K562 (cell line): ENCODE results near the gene MSH3. TPM values are rescaled to one million over a fixed set of nuclear protein-coding genes. Genes with fewer than 3 reads are reported as not detected.

Experiments
- BRD4 ChIP-seq: fragments of 200-600 bp; sonication (generic); IDR thresholded peaks from 2 replicates; pipeline ENCODE4 v1.6.1; 2017; ENCODE audit warnings: inconsistent platforms
- CHD2 ChIP-seq: IDR thresholded peaks from 2 replicates; pipeline ENCODE4 v1.6.1; 2011; ENCODE audit warnings: low read depth, low read length
- FOXM1 ChIP-seq, 2 experiments: fragments of 450-650 bp in 1 of 2; sonication (generic) in 1 of 2; formaldehyde crosslinking in 1 of 2; IDR thresholded peaks; 2 replicates each; pipeline versions ENCODE4 v1.6.1 to v1.9.0; 2017 to 2022; ENCODE audit warnings: low read depth in 2 of 2, mild to moderate bottlenecking in 2 of 2, missing genetic modification reagents in 1 of 2, moderate library complexity in 1 of 2
- GATAD2B ChIP-seq: fragments of 450-650 bp; IDR thresholded peaks from 2 replicates; pipeline ENCODE4 v1.6.1; 2017; ENCODE audit warnings: mild to moderate bottlenecking, borderline replicate concordance
- LCOR ChIP-seq: sonication (generic); formaldehyde crosslinking; IDR thresholded peaks from 2 replicates; pipeline ENCODE4 v1.8.0; 2022; ENCODE audit warnings: mild to moderate bottlenecking, missing genetic modification reagents
- NELFE ChIP-seq: IDR thresholded peaks from 2 replicates; pipeline ENCODE4 v1.6.1; 2011; ENCODE audit warnings: mild to moderate bottlenecking; ENCODE audit not compliant: insufficient read depth, insufficient read length
- SAFB2 ChIP-seq: fragments of 200-400 bp; formaldehyde crosslinking; IDR thresholded peaks from 2 replicates; pipeline ENCODE4 v1.6.1; 2018; ENCODE audit warnings: borderline replicate concordance, low read length, low read depth, moderate library complexity; ENCODE audit not compliant: severe bottlenecking
- SIX5 ChIP-seq, 2 experiments: IDR thresholded peaks; 2 replicates each; pipeline ENCODE4 v1.6.1; 2011; ENCODE audit warnings: low read length in 2 of 2, borderline replicate concordance in 1 of 2, low read depth in 1 of 2, mild to moderate bottlenecking in 1 of 2, moderate library complexity in 1 of 2; ENCODE audit not compliant: insufficient read depth in 1 of 2
- SMAD1 ChIP-seq: fragments of 150-350 bp; IDR thresholded peaks from 2 replicates; pipeline ENCODE4 v1.6.1; 2014; ENCODE audit warnings: low read length, low read depth; ENCODE audit not compliant: partially characterized antibody
- SRSF7 ChIP-seq: fragments of 200-400 bp; formaldehyde crosslinking; optimal IDR thresholded peaks from 2 replicates; pipeline ENCODE3; 2017; ENCODE audit warnings: mild to moderate bottlenecking, low read depth, low read length
- XRCC3 ChIP-seq: fragments of 450-650 bp; IDR thresholded peaks from 2 replicates; pipeline ENCODE4 v1.6.1; 2017; ENCODE audit warnings: mild to moderate bottlenecking, moderate library complexity
- ZNF395 ChIP-seq: fragments of 200-800 bp; sonication (Bioruptor generic); IDR thresholded peaks from 2 replicates; pipeline ENCODE4 v1.6.1; 2017; ENCODE audit warnings: missing genetic modification characterization, missing compliant biosample characterization
- ZNF785 ChIP-seq: fragments of 250-450 bp; sonication (Bioruptor Pico); IDR thresholded peaks from 2 replicates; pipeline ENCODE4 v1.4.0; 2020; ENCODE audit warnings: mild to moderate bottlenecking
- polyA plus RNA-seq, 8 experiments: library from polyadenylated mRNA; depleted of rRNA in 4 of 8; stranded (reverse) in 5 of 8; unstranded in 3 of 8; fragments of >200 nt; fragmentation: Nextera tagmentation in 2 of 8; fragmentation: Illumina TruSeq in 1 of 8; extraction: Ambion mirVana in 2 of 8; extraction: Trizol in 1 of 8; gene quantifications; 2 replicates each; pipeline versions ENCODE4 v1.2.1 to v1.2.3, GENCODE V29; 2011 to 2014; ENCODE audit warnings: inconsistent platforms in 1 of 8, missing spikeins in 1 of 8
- total RNA-seq, 7 experiments: library from RNA; depleted of rRNA in 6 of 7; stranded (reverse); fragments of >200 nt in 6 of 7; fragmentation: Illumina TruSeq in 2 of 7; extraction: Trizol in 2 of 7; gene quantifications; 2 replicates each; pipeline versions ENCODE4 v1.2.1 to v1.2.3, GENCODE V29; 2011 to 2021; ENCODE audit warnings: low replicate concordance in 1 of 7
- TF ChIP-seq, protein P1 (sequence below): sonication (generic); formaldehyde crosslinking; IDR thresholded peaks from 2 replicates; pipeline ENCODE4 v1.8.0; 2022; ENCODE audit warnings: missing genetic modification reagents, mild to moderate bottlenecking, moderate library complexity, borderline replicate concordance
- TF ChIP-seq, protein P2 (sequence below): fragments of 250-450 bp; sonication (Bioruptor Pico); IDR thresholded peaks from 2 replicates; pipeline ENCODE4 v1.8.0; 2022; ENCODE audit warnings: inconsistent platforms
- TF ChIP-seq, protein P3 (sequence below): fragments of 450-650 bp; formaldehyde crosslinking; IDR thresholded peaks from 2 replicates; pipeline ENCODE4 v1.4.0; 2022; ENCODE audit warnings: mild to moderate bottlenecking, moderate library complexity
- TF ChIP-seq, protein P4 (sequence below): fragments of 250-450 bp; sonication (Bioruptor Pico); IDR thresholded peaks from 2 replicates; pipeline ENCODE4 v1.4.0; 2020

Gene MSH3
- total and polyA plus RNA-seq, 9 of the 15 experiments (the other 6 are each of a cell fraction or from before 2014, with no cell fraction given): 3.9 to 17.2 (median 13.2) TPM

DNA sequence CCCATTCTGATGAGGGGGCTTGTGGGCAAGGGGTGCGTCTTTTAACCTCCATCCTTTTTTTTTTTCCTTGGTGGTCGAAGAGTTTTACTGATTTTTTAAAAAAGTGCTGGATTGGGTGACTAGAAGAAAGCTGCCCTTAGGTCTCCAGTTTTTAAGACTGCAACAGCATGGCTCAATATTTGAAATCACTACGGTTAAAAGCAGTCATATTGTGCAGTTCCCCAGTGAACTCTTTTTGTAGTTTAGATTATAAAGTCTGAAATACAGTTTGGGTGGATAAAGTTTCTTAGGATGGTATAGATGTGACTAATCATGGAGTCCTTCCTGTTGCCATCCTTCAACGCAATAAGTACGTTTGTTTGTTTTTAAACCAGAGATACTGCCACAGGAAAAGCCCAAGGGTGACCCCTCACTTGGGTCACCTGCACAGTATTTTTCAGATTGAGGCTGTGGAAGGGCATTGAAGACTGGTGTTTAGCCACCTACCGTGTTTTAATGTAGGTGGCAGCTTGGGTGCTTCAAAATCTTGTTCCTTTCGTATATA lies 851 bp downstream of the MSH3 start (continued):
- 0 out of 2 replicates have a peak, but pooled peaks have one; percentile 13 for TF ChIP-seq ZNF395
- TF ChIP-seq NELFE: no peak
- TF ChIP-seq, protein P1, sequence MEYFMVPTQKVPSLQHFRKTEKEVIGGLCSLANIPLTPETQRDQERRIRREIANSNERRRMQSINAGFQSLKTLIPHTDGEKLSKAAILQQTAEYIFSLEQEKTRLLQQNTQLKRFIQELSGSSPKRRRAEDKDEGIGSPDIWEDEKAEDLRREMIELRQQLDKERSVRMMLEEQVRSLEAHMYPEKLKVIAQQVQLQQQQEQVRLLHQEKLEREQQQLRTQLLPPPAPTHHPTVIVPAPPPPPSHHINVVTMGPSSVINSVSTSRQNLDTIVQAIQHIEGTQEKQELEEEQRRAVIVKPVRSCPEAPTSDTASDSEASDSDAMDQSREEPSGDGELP (CRISPR knock-in tag): no peak
- TF ChIP-seq GATAD2B: no peak
- TF ChIP-seq FOXM1 (IDR thresholded peaks at IDR 0.05; ENCODE audit: low read depth): no peak
- TF ChIP-seq FOXM1 (CRISPR knock-in tag; IDR thresholded peaks at IDR 0.05; ENCODE audit: low read depth): no peak
- TF ChIP-seq SIX5 (IDR thresholded peaks at IDR 0.05; ENCODE audit: borderline replicate concordance in 1 of 2, insufficient read depth in 1 of 2, low read depth in 1 of 2, low read length in 2 of 2): no peak
- TF ChIP-seq BRD4: no peak
- TF ChIP-seq, protein P2, sequence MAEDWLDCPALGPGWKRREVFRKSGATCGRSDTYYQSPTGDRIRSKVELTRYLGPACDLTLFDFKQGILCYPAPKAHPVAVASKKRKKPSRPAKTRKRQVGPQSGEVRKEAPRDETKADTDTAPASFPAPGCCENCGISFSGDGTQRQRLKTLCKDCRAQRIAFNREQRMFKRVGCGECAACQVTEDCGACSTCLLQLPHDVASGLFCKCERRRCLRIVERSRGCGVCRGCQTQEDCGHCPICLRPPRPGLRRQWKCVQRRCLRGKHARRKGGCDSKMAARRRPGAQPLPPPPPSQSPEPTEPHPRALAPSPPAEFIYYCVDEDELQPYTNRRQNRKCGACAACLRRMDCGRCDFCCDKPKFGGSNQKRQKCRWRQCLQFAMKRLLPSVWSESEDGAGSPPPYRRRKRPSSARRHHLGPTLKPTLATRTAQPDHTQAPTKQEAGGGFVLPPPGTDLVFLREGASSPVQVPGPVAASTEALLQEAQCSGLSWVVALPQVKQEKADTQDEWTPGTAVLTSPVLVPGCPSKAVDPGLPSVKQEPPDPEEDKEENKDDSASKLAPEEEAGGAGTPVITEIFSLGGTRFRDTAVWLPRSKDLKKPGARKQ (CRISPR knock-in tag): no peak
- no peak for TF ChIP-seq ZNF785 (CRISPR knock-in tag)
- no peak for TF ChIP-seq CHD2
- no peak for TF ChIP-seq SAFB2
- no peak for TF ChIP-seq XRCC3
- no peak for TF ChIP-seq SRSF7
- no peak for TF ChIP-seq LCOR (CRISPR knock-in tag)
- TF ChIP-seq, protein P3, sequence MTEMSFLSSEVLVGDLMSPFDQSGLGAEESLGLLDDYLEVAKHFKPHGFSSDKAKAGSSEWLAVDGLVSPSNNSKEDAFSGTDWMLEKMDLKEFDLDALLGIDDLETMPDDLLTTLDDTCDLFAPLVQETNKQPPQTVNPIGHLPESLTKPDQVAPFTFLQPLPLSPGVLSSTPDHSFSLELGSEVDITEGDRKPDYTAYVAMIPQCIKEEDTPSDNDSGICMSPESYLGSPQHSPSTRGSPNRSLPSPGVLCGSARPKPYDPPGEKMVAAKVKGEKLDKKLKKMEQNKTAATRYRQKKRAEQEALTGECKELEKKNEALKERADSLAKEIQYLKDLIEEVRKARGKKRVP: no peak
- TF ChIP-seq, protein P4, sequence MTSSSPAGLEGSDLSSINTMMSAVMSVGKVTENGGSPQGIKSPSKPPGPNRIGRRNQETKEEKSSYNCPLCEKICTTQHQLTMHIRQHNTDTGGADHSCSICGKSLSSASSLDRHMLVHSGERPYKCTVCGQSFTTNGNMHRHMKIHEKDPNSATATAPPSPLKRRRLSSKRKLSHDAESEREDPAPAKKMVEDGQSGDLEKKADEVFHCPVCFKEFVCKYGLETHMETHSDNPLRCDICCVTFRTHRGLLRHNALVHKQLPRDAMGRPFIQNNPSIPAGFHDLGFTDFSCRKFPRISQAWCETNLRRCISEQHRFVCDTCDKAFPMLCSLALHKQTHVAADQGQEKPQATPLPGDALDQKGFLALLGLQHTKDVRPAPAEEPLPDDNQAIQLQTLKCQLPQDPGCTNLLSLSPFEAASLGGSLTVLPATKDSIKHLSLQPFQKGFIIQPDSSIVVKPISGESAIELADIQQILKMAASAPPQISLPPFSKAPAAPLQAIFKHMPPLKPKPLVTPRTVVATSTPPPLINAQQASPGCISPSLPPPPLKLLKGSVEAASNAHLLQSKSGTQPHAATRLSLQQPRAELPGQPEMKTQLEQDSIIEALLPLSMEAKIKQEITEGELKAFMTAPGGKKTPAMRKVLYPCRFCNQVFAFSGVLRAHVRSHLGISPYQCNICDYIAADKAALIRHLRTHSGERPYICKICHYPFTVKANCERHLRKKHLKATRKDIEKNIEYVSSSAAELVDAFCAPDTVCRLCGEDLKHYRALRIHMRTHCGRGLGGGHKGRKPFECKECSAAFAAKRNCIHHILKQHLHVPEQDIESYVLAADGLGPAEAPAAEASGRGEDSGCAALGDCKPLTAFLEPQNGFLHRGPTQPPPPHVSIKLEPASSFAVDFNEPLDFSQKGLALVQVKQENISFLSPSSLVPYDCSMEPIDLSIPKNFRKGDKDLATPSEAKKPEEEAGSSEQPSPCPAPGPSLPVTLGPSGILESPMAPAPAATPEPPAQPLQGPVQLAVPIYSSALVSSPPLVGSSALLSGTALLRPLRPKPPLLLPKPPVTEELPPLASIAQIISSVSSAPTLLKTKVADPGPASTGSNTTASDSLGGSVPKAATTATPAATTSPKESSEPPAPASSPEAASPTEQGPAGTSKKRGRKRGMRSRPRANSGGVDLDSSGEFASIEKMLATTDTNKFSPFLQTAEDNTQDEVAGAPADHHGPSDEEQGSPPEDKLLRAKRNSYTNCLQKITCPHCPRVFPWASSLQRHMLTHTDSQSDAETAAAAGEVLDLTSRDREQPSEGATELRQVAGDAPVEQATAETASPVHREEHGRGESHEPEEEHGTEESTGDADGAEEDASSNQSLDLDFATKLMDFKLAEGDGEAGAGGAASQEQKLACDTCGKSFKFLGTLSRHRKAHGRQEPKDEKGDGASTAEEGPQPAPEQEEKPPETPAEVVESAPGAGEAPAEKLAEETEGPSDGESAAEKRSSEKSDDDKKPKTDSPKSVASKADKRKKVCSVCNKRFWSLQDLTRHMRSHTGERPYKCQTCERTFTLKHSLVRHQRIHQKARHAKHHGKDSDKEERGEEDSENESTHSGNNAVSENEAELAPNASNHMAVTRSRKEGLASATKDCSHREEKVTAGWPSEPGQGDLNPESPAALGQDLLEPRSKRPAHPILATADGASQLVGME: no peak
- no peak for TF ChIP-seq SMAD1
